ENCODE results near the gene IKZF1.

DNA sequence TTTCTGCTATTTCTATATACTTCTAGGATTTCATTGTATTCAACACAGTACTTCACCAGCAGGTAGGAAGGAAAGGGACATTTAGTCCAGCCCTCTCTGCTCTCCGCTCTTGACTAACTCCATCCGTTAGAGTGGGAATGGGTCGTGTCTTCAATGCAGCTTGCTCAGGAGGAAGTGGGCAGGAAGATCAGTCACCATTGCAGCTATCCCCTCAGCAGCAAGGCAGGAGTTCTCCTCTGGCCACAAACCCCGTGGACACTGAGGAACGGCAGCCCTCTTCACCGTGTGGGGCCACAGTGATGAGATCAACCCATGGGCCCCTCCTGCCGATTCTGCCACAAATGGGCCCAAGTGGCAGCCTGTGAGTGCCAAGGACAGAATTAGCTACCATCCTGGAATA is 30.2 kb upstream of the IKZF1 start:
- TF ChIP-seq POLR2A (IDR thresholded peaks at IDR 0.05; ENCODE audit: extremely low read depth, insufficient read length) (no peak), CTCF (IDR thresholded peaks at IDR 0.05; ENCODE audit: low read depth, low read length) (no peak)
